ENCODE results near the gene ZNF740. TPM values are rescaled to one million over a fixed set of nuclear protein-coding genes. Genes with fewer than 3 reads are reported as not detected.

The ZNF740 gene
- total RNA-seq, 1 donor from 2014 or later, result 72.2 TPM

GRCh38 chr12:53187145-53187899 is 6.8 kb downstream of the ZNF740 start:
- DNase-seq (ENCODE audit: extremely low spot score, unreplicated experiment), result no peak
- Mint-ChIP-seq H3K27ac (no peak overlapping the region), H3K36me3 (peaks cover 45% of the 10 kb centered on the region), H3K27me3 (no peaks in the 10 kb centered on the region), H3K4me3 (no peak overlapping the region), H3K9me3 (no peaks in the 10 kb centered on the region), H3K4me1 (ENCODE audit: unreplicated experiment) (peaks cover 19% of the 10 kb centered on the region)
- TF ChIP-seq CTCF (conservative IDR thresholded peaks at IDR 0.05), result no peak

- H3K36me3 Mint-ChIP-seq, result peaks cover 25% of the 10 kb centered on the region
- no peak overlapping the region for H3K4me3 Mint-ChIP-seq
- peak; percentile 81 for TF ChIP-seq CTCF (conservative IDR thresholded peaks at IDR 0.05)
- H3K4me1 Mint-ChIP-seq (ENCODE audit: unreplicated experiment), result peaks cover under 1% of the 10 kb centered on the region
- H3K27ac Mint-ChIP-seq, result no peak overlapping the region
- no peak for DNase-seq (ENCODE audit: extremely low spot score, unreplicated experiment)
- H3K27me3 Mint-ChIP-seq, result peaks cover 4% of the 10 kb centered on the region
- H3K9me3 Mint-ChIP-seq, result no peaks in the 10 kb centered on the region
These were observed 9.7 kb downstream of the ZNF740 start for GRCh38 chr12:53190108-53190729.

- Mint-ChIP-seq H3K4me3 (no peak overlapping the region), H3K27ac (no peak overlapping the region), H3K36me3 (peaks cover 19% of the 10 kb centered on the region), H3K27me3 (peaks cover 15% of the 10 kb centered on the region), H3K4me1 (ENCODE audit: unreplicated experiment) (no peaks in the 10 kb centered on the region), H3K9me3 (no peaks in the 10 kb centered on the region)
- DNase-seq (ENCODE audit: extremely low spot score, unreplicated experiment), result no peak
- no peak for TF ChIP-seq CTCF (conservative IDR thresholded peaks at IDR 0.05)
These were observed 10.8 kb downstream of the ZNF740 start for GRCh38 chr12:53191096-53191884.

- Mint-ChIP-seq H3K4me1 (ENCODE audit: unreplicated experiment) (no peaks in the 10 kb centered on the region), H3K36me3 (peaks cover 12% of the 10 kb centered on the region), H3K4me3 (no peak overlapping the region), H3K27me3 (peaks cover 22% of the 10 kb centered on the region), H3K27ac (no peak overlapping the region), H3K9me3 (no peaks in the 10 kb centered on the region)
- DNase-seq (ENCODE audit: extremely low spot score, unreplicated experiment), result no peak
- no peak for TF ChIP-seq CTCF (conservative IDR thresholded peaks at IDR 0.05)
These were observed 11.5 kb downstream of the ZNF740 start for GRCh38 chr12:53191885-53192530.

- Mint-ChIP-seq H3K27me3 (peaks cover 25% of the 10 kb centered on the region), H3K4me1 (ENCODE audit: unreplicated experiment) (no peaks in the 10 kb centered on the region), H3K27ac (no peak overlapping the region), H3K36me3 (peaks cover 6% of the 10 kb centered on the region), H3K4me3 (no peak overlapping the region), H3K9me3 (no peaks in the 10 kb centered on the region)
- no peak for DNase-seq (ENCODE audit: extremely low spot score, unreplicated experiment)
- no peak for TF ChIP-seq CTCF (conservative IDR thresholded peaks at IDR 0.05)
These were observed 12.1 kb downstream of the ZNF740 start for GRCh38 chr12:53192531-53193021.
